Peyer's patch (tissue), 4 donors: ENCODE measurements around the gene CFAP20.
"Not testable (repeated sequence)": the region's sequence is repeated elsewhere in the genome, so short reads cannot be mapped to it uniquely, and the experiment has no call there.

Experiments
- CTCF ChIP-seq, 6 experiments: fragments of 450-650 bp in 4 of 6; fragments of 200-600 bp in 2 of 6; sonication (generic) in 1 of 6; IDR thresholded peaks; one replicate each; pipeline ENCODE4 v1.5.1; 2017 to 2019; ENCODE audit warnings: antibody characterized with exemption in 6 of 6, mild to moderate bottlenecking in 3 of 6, moderate library complexity in 1 of 6
- POLR2A ChIP-seq, 2 donors: fragments of 450-650 bp; IDR thresholded peaks; one replicate each; pipeline ENCODE4 v1.5.1; 2017; ENCODE audit warnings: antibody characterized with exemption in 2 of 2, mild to moderate bottlenecking in 2 of 2, moderate library complexity in 2 of 2

GRCh38 chr16:58080657-58081056 lies 48.5 kb downstream of the CFAP20 start:
- not testable (repeated sequence) for TF ChIP-seq CTCF, POLR2A (IDR thresholded peaks at IDR 0.05)
